Measurements from ENCODE around the gene SULF2. TPM values are rescaled to one million over a fixed set of nuclear protein-coding genes. Genes with fewer than 3 reads are reported as not detected.
A peak's percentile ranks its signal among the peaks of the same experiment; 100 is the strongest.

The SULF2 gene
- total and polyA plus RNA-seq, 9 of the 15 experiments (the other 6 are each of a cell fraction or from before 2014, with no cell fraction given), result 0.33 TPM; not detected in 8

DNA sequence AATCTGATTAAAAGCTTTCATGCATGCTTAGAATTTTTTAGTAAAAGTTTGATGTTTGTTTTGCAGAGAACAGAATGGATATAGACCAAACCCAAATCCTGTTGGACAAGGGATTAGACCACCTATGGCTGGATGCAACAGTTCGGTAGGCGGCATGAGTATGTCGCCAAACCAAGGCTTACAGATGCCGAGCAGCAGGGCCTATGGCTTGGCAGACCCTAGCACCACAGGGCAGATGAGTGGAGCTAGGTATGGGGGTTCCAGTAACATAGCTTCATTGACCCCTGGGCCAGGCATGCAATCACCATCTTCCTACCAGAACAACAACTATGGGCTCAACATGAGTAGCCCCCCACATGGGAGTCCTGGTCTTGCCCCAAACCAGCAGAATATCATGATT is 150.0 kb downstream of the SULF2 start:
- DNase-seq (ENCODE audit: extremely low read depth in 1 of 4, low spot score in 3 of 4) (no peak), ATAC-seq (no peak), FAIRE-seq (no peak)
- Histone ChIP-seq H3K36me3 (ENCODE audit: control insufficient read depth, insufficient read depth, low read length) (peaks cover 67% of the 10 kb centered on the region), H3K9me3 (replicated peaks; ENCODE audit: control insufficient read depth, insufficient read depth, low read depth, low read length) (no peaks in the 10 kb centered on the region), H3K4me1 (replicated peaks in 1 of 2; ENCODE audit: control insufficient read depth in 2 of 2, insufficient read depth in 2 of 2, low read length in 2 of 2) (no peaks in the 10 kb centered on the region), H4K20me1 (replicated peaks; ENCODE audit: control insufficient read depth, insufficient read depth, low read length) (no peaks in the 10 kb centered on the region), H3K27ac (ENCODE audit: extremely low read depth, low read depth, low read length) (no peak overlapping the region), H3K27me3 (ENCODE audit: control insufficient read depth in 2 of 2, insufficient read depth in 2 of 2, low read length in 2 of 2) (no peaks in the 10 kb centered on the region), H3K4me3 (no peak overlapping the region), H3K9ac (ENCODE audit: insufficient read depth in 1 of 2, low read depth in 2 of 2, low read length in 2 of 2) (no peak overlapping the region), H2AFZ (ENCODE audit: low read depth, low read length) (no peak overlapping the region), H3K9me1 (ENCODE audit: control insufficient read depth, insufficient read depth, low read length) (no peaks in the 10 kb centered on the region), H3K79me2 (ENCODE audit: control insufficient read depth, insufficient read depth, low read length) (no peaks in the 10 kb centered on the region), H3K4me2 (ENCODE audit: insufficient read depth, low read length) (no peak overlapping the region)
- CTCF ChIA-PET (ENCODE audit: low intra/inter-chr PET ratio), result no interaction called here
- no TSS peak for BruUV-seq (replicated peaks)
- TF ChIP-seq FOXO4 (CRISPR knock-in tag; IDR thresholded peaks at IDR 0.05) (no peak), POLR3G (IDR thresholded peaks at IDR 0.05; ENCODE audit: extremely low read depth, insufficient read length, insufficient replicate concordance) (no peak), ZBTB11 (CRISPR knock-in tag; IDR thresholded peaks at IDR 0.05) (peak in 1 of 3 experiments; percentile 94; a peak in 2 of 6 replicates)
- intact Hi-C loops (cut with micrococcal nuclease), result no loop called here
- 98% methylated on average over 4 of the region's 4 CpGs for WGBS (ENCODE audit: insufficient coverage, low coverage, missing lambda C conversion rate)
- POLR2A ChIA-PET, result interaction anchor here (0.7 to 2.7 kb wide), 2 partner anchors 14 to 113 kb away, joined by 3 to 8 read pairs; no protein-coding TSS in a partner anchor
- in situ Hi-C loops (cut with MboI), result no loop called here
